Karpas-422 (cell line): ENCODE results near the gene LACTBL1. TPM values are rescaled to one million over a fixed set of nuclear protein-coding genes. Genes with fewer than 3 reads are reported as not detected.
"Not testable (repeated sequence)": the region's sequence is repeated elsewhere in the genome, so short reads cannot be mapped to it uniquely, and the experiment has no call there.

ENCODE experiments used
- DNase-seq: peaks from one replicate; pipeline ENCODE4 v3.0.0-alpha.2; 2015
- H2AFZ ChIP-seq: fragments of 200-600 bp; sonication (generic); 2 replicates; pipeline ENCODE4 v1.6.1; 2014; ENCODE audit warnings: antibody characterized with exemption, low read length, mixed read lengths
- H3K27ac ChIP-seq: fragments of 200-600 bp; sonication (generic); 2 replicates; pipeline ENCODE4 v1.5.1; 2014; ENCODE audit warnings: mild to moderate bottlenecking, low read length, moderate library complexity
- H3K27me3 ChIP-seq: fragments of 200-600 bp; sonication (generic); 2 replicates; pipeline ENCODE4 v1.6.1; 2014; ENCODE audit warnings: low read length, mixed read lengths
- H3K36me3 ChIP-seq: fragments of 200-600 bp; sonication (generic); 2 replicates; pipeline ENCODE4 v1.6.1; 2014; ENCODE audit warnings: low read length, mixed read lengths; ENCODE audit not compliant: insufficient read depth
- H3K4me1 ChIP-seq: fragments of 200-600 bp; sonication (generic); 2 replicates; pipeline ENCODE4 v1.6.1; 2014; ENCODE audit warnings: mild to moderate bottlenecking, low read length, mixed read lengths
- H3K4me2 ChIP-seq: fragments of 200-600 bp; sonication (generic); 2 replicates; pipeline ENCODE4 v1.6.1; 2014; ENCODE audit warnings: low read length, low read depth, mild to moderate bottlenecking; ENCODE audit not compliant: poor library complexity, severe bottlenecking
- H3K4me3 ChIP-seq: fragments of 200-600 bp; sonication (generic); 2 replicates; pipeline ENCODE4 v1.5.1; 2014; ENCODE audit warnings: mild to moderate bottlenecking, antibody characterized with exemption, low read length, mixed read lengths
- H3K79me2 ChIP-seq: fragments of 200-600 bp; sonication (generic); 2 replicates; pipeline ENCODE4 v1.6.1; 2014; ENCODE audit warnings: mild to moderate bottlenecking, low read length, mixed read lengths
- H3K9ac ChIP-seq: fragments of 200-600 bp; sonication (generic); 2 replicates; pipeline ENCODE4 v1.6.0; 2014; ENCODE audit warnings: low read length
- H3K9me2 ChIP-seq: fragments of 200-600 bp; sonication (generic), shearing (Covaris generic); replicated peaks from 2 replicates; pipeline ENCODE4 v1.6.0; 2014; ENCODE audit warnings: mild to moderate bottlenecking, low read length, moderate library complexity; ENCODE audit not compliant: insufficient read depth
- H3K9me3 ChIP-seq: fragments of 300-700, 200-600 bp; sonication (generic); 2 replicates; pipeline ENCODE4 v1.6.1; 2014; ENCODE audit warnings: low read length, mixed read lengths
- H4K20me1 ChIP-seq: fragments of 200-600 bp; sonication (generic); 2 replicates; pipeline ENCODE4 v1.6.1; 2014; ENCODE audit warnings: mild to moderate bottlenecking, antibody characterized with exemption, low read length, low read depth; ENCODE audit not compliant: insufficient read depth
- total RNA-seq: library from RNA; depleted of rRNA; stranded (reverse); fragments of >200 nt; shearing (Covaris generic); gene quantifications from 2 replicates; pipeline ENCODE4 v1.2.3, GENCODE V29; 2014; ENCODE audit warnings: low replicate concordance

Gene LACTBL1
- total RNA-seq, 1 experiment from 2014 or later = not detected

GRCh38 chr1:23010025-23010424 lies 37.4 kb upstream of the LACTBL1 start:
- H3K4me1 ChIP-seq = peaks cover 25% of the 10 kb centered on the region
- not testable (repeated sequence) for H3K9me3 ChIP-seq, DNase-seq, H4K20me1 ChIP-seq, H3K9ac ChIP-seq, H3K9me2 ChIP-seq, H2AFZ ChIP-seq, H3K36me3 ChIP-seq, H3K4me3 ChIP-seq, H3K27me3 ChIP-seq, H3K79me2 ChIP-seq, H3K4me2 ChIP-seq, H3K27ac ChIP-seq

DNA sequence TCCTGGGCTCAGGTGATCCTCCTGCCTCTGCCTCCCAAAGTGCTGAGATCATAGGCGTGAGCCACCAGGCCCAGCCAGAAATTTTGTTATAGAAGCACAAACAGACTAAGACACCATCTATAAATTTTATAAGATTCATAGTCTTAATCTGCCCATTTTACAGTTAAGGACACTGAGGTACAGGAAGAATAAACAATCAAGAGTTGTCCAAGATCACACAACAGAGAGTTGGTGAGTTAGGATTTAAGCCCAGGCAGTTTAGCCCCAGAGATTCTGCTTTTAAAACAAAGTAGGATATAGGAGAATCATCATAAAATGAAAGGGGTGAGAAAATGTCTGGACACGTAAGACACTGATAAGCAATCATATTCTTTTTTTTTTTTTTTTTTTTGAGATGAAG lies 36.2 kb upstream of the LACTBL1 start:
- Histone ChIP-seq H2AFZ (no peak overlapping the region), H3K27me3 (no peaks in the 10 kb centered on the region), H3K9me2 (no peaks in the 10 kb centered on the region), H3K79me2 (no peaks in the 10 kb centered on the region), H3K27ac (no peak overlapping the region), H3K9ac (no peak overlapping the region), H3K36me3 (no peaks in the 10 kb centered on the region), H3K4me2 (no peak overlapping the region), H4K20me1 (no peaks in the 10 kb centered on the region; the same call in 1 of the 2 replicates), H3K9me3 (no peaks in the 10 kb centered on the region), H3K4me1 (peaks cover 23% of the 10 kb centered on the region), H3K4me3 (no peak overlapping the region)
- no peak for DNase-seq

GRCh38 chr1:23007106-23007505 lies 34.4 kb upstream of the LACTBL1 start:
- DNase-seq = no peak
- Histone ChIP-seq H3K27me3 (no peaks in the 10 kb centered on the region), H3K9me3 (no peaks in the 10 kb centered on the region), H2AFZ (no peak overlapping the region), H3K79me2 (no peaks in the 10 kb centered on the region), H3K4me3 (no peak overlapping the region), H3K4me2 (no peak overlapping the region), H3K27ac (no peak overlapping the region), H3K36me3 (no peaks in the 10 kb centered on the region), H3K4me1 (peaks cover 16% of the 10 kb centered on the region), H4K20me1 (no peaks in the 10 kb centered on the region; the same call in 1 of the 2 replicates), H3K9me2 (no peaks in the 10 kb centered on the region), H3K9ac (no peak overlapping the region)

DNA sequence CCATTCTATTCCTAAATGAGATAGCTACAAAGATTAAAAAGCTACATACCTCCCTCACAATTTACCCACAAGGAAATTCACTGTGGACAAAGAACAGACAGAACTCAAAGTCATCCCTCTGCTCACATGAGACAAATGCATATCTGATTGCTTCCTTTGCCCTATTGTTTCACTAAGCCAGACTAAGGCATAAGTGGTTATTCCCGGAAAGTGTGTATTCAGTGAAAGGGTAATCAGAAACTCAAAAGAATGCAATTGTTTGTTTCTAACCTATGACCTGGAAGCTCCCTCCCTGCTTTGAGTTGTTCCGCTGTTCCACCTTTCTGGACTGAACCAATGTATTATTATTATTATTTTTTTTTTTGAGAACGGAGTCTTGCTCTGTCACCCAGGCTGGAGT lies 32.1 kb upstream of the LACTBL1 start:
- H2AFZ ChIP-seq, H4K20me1 ChIP-seq, H3K36me3 ChIP-seq, H3K9me3 ChIP-seq, H3K4me2 ChIP-seq, H3K79me2 ChIP-seq, H3K9ac ChIP-seq, H3K4me3 ChIP-seq, H3K4me1 ChIP-seq, H3K27me3 ChIP-seq, DNase-seq, H3K27ac ChIP-seq, H3K9me2 ChIP-seq: not testable (repeated sequence)

DNA sequence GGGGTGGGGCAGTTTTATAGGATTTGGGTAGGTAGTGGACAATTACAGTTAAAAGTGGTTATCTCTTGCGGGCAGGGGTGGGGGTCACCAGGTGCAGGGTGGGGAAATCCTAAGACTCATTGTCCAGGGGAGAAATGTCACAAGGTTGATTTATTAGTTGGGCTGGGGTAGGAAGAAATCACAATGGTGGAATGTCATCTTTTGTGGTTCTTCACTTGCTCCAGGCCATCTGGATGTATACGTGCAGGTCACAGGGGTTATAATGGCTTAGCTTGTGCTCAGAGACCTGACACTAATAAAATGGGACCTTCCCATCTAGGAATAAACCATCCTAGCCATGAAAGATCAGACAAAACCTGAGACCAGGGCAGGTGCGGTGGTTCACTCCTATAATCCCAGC lies 31.4 kb upstream of the LACTBL1 start:
- H3K79me2 ChIP-seq = no peaks in the 10 kb centered on the region
- no peak overlapping the region for H3K4me3 ChIP-seq
- H3K4me2 ChIP-seq = no peak overlapping the region
- H3K27ac ChIP-seq = no peak overlapping the region
- H3K9me3 ChIP-seq = no peaks in the 10 kb centered on the region
- H2AFZ ChIP-seq = no peak overlapping the region
- H3K36me3 ChIP-seq = no peaks in the 10 kb centered on the region
- no peak for DNase-seq
- no peaks in the 10 kb centered on the region for H3K9me2 ChIP-seq
- H3K9ac ChIP-seq = no peak overlapping the region
- no peaks in the 10 kb centered on the region for H3K4me1 ChIP-seq
- no peaks in the 10 kb centered on the region for H4K20me1 ChIP-seq
- no peaks in the 10 kb centered on the region for H3K27me3 ChIP-seq

DNA sequence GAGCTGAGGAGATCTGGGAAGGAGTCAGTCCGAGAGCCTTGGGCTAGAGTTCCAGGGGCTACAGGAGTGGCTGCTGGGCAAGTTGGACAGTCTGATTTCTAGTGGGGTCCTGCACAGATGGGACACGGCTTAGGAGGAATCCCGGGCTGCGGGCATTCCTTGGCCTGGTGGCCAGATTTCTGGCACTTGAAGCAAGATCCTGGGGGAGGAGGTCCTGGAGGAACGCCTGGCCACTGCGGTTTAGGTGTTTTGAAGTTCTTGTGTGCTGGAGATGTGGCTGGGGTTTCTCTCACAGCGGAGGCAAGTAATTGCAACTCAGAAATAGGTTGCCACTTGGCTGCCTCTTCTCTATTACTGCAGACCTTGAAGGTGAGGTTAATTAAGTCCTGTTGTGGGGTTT lies 29.6 kb upstream of the LACTBL1 start:
- not testable (repeated sequence) for H4K20me1 ChIP-seq, H3K79me2 ChIP-seq

GRCh38 chr1:23000133-23000532 lies 27.5 kb upstream of the LACTBL1 start:
- not testable (repeated sequence) for H3K9me3 ChIP-seq, H2AFZ ChIP-seq, H3K79me2 ChIP-seq, H3K4me2 ChIP-seq, H4K20me1 ChIP-seq, H3K4me1 ChIP-seq, H3K27ac ChIP-seq, H3K9me2 ChIP-seq, H3K36me3 ChIP-seq, H3K9ac ChIP-seq, H3K27me3 ChIP-seq, H3K4me3 ChIP-seq
- DNase-seq = peak; percentile 19

More for the DNA sequence above, 29.6 kb upstream of the LACTBL1 start:
- DNase-seq, H3K9ac ChIP-seq, H3K36me3 ChIP-seq, H3K4me2 ChIP-seq, H3K9me3 ChIP-seq, H3K27ac ChIP-seq, H3K4me1 ChIP-seq, H2AFZ ChIP-seq, H3K27me3 ChIP-seq, H3K9me2 ChIP-seq, H3K4me3 ChIP-seq: not testable (repeated sequence)

DNA sequence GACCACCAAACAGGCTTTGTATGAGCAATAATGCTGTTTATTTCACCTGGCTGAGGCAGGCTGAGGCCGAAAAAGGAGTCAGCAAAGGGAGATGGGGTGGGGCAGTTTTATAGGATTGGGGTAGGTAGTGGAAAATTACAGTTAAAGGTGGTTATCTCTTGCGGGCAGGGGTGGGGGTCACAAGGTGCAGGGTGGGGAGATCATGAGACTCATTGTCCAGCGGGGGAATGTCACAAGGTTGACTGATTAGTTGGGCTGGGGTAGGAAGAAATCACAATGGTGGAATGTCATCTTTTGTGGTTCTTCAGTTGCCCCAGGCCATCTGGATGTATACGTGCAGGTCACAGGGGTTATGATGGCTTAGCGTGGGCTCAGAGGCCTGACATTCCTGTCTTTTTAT lies 24.9 kb upstream of the LACTBL1 start:
- H3K4me3 ChIP-seq, H2AFZ ChIP-seq, H3K9ac ChIP-seq, H3K79me2 ChIP-seq, DNase-seq, H3K4me1 ChIP-seq, H3K9me2 ChIP-seq, H3K27ac ChIP-seq, H3K9me3 ChIP-seq, H3K4me2 ChIP-seq, H3K36me3 ChIP-seq, H4K20me1 ChIP-seq, H3K27me3 ChIP-seq: not testable (repeated sequence)

DNA sequence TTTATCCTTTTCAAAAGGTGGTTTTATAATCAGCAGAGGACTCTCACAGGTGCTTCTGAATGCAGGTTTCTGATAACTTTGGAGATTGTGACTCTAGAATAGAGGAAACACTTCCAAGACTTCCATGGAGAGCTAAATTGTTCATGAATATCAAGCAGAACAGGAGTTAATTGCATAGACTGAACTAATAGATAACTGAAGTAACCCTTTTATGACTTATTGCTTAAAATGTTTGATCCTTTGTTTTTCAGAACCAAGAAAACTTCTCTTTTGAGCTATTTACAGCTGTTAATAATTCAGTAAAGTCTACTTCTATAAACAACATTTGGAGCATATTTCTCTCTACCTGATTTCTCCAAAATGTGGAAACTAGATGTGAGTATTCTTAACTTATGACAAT lies 23.1 kb upstream of the LACTBL1 start:
- Histone ChIP-seq H3K4me1 (no peaks in the 10 kb centered on the region), H3K36me3 (no peaks in the 10 kb centered on the region), H3K4me2 (no peak overlapping the region), H4K20me1 (no peaks in the 10 kb centered on the region), H3K27ac (no peak overlapping the region), H3K4me3 (no peak overlapping the region), H2AFZ (no peak overlapping the region), H3K9me3 (no peaks in the 10 kb centered on the region; the same call in none of the 2 replicates), H3K9me2 (no peaks in the 10 kb centered on the region), H3K9ac (no peak overlapping the region), H3K27me3 (0 out of 2 replicates have a peak, but pooled peaks cover 4% of the 10 kb centered on the region), H3K79me2 (no peaks in the 10 kb centered on the region)
- DNase-seq = no peak
